HG02798 (cell line): ENCODE data around the gene APOD.
"Not testable (repeated sequence)": the region's sequence is repeated elsewhere in the genome, so short reads cannot be mapped to it uniquely, and the experiment has no call there.

ENCODE experiments used
- ATAC-seq: cut with Tn5 transposase; IDR thresholded peaks from one replicate; pipeline ENCODE4 v1.9.1; 2021; ENCODE audit warnings: mild to moderate bottlenecking; ENCODE audit not compliant: unreplicated experiment, poor library complexity

The APOD gene

GRCh38 chr3:195583831-195584542 is at the start of gene APOD:
APOD (minus strand) TSS chr3:195583940; CDS start chr3:195579461, 4,479 bp downstream.
- no peak for ATAC-seq

GRCh38 chr3:195633351-195633750 is 49.6 kb upstream of the APOD start:
- ATAC-seq = not testable (repeated sequence)

GRCh38 chr3:195632501-195633185 is 48.9 kb upstream of the APOD start:
- not testable (repeated sequence) for ATAC-seq

GRCh38 chr3:195632046-195632445 is 48.3 kb upstream of the APOD start:
- ATAC-seq = not testable (repeated sequence)

- ATAC-seq = not testable (repeated sequence)
These were observed 47.3 kb upstream of the APOD start for GRCh38 chr3:195630938-195631495.

GRCh38 chr3:195630086-195630917 is 46.6 kb upstream of the APOD start:
- peak; percentile 41 for ATAC-seq

GRCh38 chr3:195629682-195630081 is 45.9 kb upstream of the APOD start:
- not testable (repeated sequence) for ATAC-seq

- not testable (repeated sequence) for ATAC-seq
These were observed 44.7 kb upstream of the APOD start for GRCh38 chr3:195628386-195628920.

- ATAC-seq = not testable (repeated sequence)
These were observed 44.0 kb upstream of the APOD start for GRCh38 chr3:195627515-195628385.

GRCh38 chr3:195624603-195625560 is 41.1 kb upstream of the APOD start:
- peak; percentile 84 for ATAC-seq

GRCh38 chr3:195624171-195624570 is 40.4 kb upstream of the APOD start:
- not testable (repeated sequence) for ATAC-seq

- not testable (repeated sequence) for ATAC-seq
These were observed 39.7 kb upstream of the APOD start for GRCh38 chr3:195623217-195623965.

GRCh38 chr3:195622523-195623170 is 38.9 kb upstream of the APOD start:
- ATAC-seq = not testable (repeated sequence)

- not testable (repeated sequence) for ATAC-seq
These were observed 38.3 kb upstream of the APOD start for GRCh38 chr3:195622012-195622411.

- not testable (repeated sequence) for ATAC-seq
These were observed 37.4 kb upstream of the APOD start for GRCh38 chr3:195621095-195621494.

GRCh38 chr3:195620476-195620875 is 36.7 kb upstream of the APOD start:
- not testable (repeated sequence) for ATAC-seq
